Measurements from ENCODE around the gene TPCN1. TPM values are rescaled to one million over a fixed set of nuclear protein-coding genes. Genes with fewer than 3 reads are reported as not detected.

TPCN1 gene
- total and polyA plus RNA-seq, 2 experiments from 2014 or later: 14.4 to 16.2 TPM

- Mint-ChIP-seq H3K4me1 (peaks cover 12% of the 10 kb centered on the region), H3K9me3 (no peaks in the 10 kb centered on the region), H3K27ac (peak overlapping the region; percentile 88), H3K36me3 (ENCODE audit: low read depth) (peaks cover 49% of the 10 kb centered on the region), H3K27me3 (ENCODE audit: insufficient read depth, low read depth, poor library complexity) (peaks cover 10% of the 10 kb centered on the region), H3K4me3 (peak overlapping the region; percentile 95)
- Histone ChIP-seq H3K27ac (ENCODE audit: low read depth) (no peak overlapping the region), H3K36me3 (ENCODE audit: insufficient read depth) (peaks cover 3% of the 10 kb centered on the region; the same call in 1 of the 2 replicates), H3K4me2 (peak overlapping the region; percentile 94), H3K4me1 (ENCODE audit: insufficient read depth) (peaks cover 4% of the 10 kb centered on the region; the same call in 1 of the 2 replicates), H3F3A (replicated peaks; ENCODE audit: low read depth) (peaks cover 3% of the 10 kb centered on the region; the same call in 1 of the 2 replicates), H3K4me3 (peak overlapping the region; percentile 97), H3K9me2 (ENCODE audit: insufficient read depth) (no peaks in the 10 kb centered on the region), H3K27me3 (ENCODE audit: insufficient read depth) (no peaks in the 10 kb centered on the region), H3K79me2 (replicated peaks; ENCODE audit: insufficient read depth) (peaks cover 52% of the 10 kb centered on the region), H4K20me1 (replicated peaks; ENCODE audit: insufficient read depth) (peaks cover 34% of the 10 kb centered on the region), H2AFZ (peak overlapping the region; percentile 95; the same call in 1 of the 2 replicates)
- ATAC-seq: no peak; the same call in 1 of the 3 replicates
- no peak for TF ChIP-seq ZNF331 (CRISPR knock-in tag; IDR thresholded peaks at IDR 0.05; ENCODE audit: low read depth)
- DNase-seq (ENCODE audit: low spot score): peak; percentile 19
Measured at GRCh38 chr12:113184098-113184899, 37.0 kb upstream of the TPCN1 start.

DNA sequence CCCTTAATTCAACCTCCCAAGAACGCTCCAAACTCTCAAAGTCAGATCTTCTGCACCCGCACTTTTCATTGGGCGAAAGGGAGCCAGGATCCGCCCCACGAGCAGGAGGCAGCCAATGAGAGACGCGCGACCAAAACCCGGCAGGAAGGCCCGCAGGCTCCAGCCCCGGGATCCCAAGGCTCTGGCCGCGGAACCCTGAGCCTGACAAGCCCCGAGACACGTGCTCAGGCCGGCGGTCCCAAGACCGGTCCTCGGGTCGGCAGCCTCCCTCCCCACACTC, 36.4 kb upstream of the TPCN1 start:
- Histone ChIP-seq H4K20me1 (replicated peaks; ENCODE audit: insufficient read depth) (peaks cover 37% of the 10 kb centered on the region), H3K27me3 (ENCODE audit: insufficient read depth) (no peaks in the 10 kb centered on the region), H3K27ac (ENCODE audit: low read depth) (peak overlapping the region; percentile 87), H3K79me2 (replicated peaks; ENCODE audit: insufficient read depth) (peaks cover 52% of the 10 kb centered on the region), H3K4me3 (peak overlapping the region; percentile 97), H3K9me2 (ENCODE audit: insufficient read depth) (no peaks in the 10 kb centered on the region), H3K4me2 (peak overlapping the region; percentile 94), H2AFZ (peak overlapping the region; percentile 95), H3F3A (replicated peaks; ENCODE audit: low read depth) (peaks cover 3% of the 10 kb centered on the region; the same call in 1 of the 2 replicates), H3K4me1 (ENCODE audit: insufficient read depth) (peaks cover 4% of the 10 kb centered on the region; the same call in 1 of the 2 replicates), H3K36me3 (ENCODE audit: insufficient read depth) (no peaks in the 10 kb centered on the region; the same call in 1 of the 2 replicates)
- DNase-seq (ENCODE audit: low spot score) (peak; percentile 94), ATAC-seq (peak; percentile 86)
- Mint-ChIP-seq H3K4me1 (peaks cover 12% of the 10 kb centered on the region), H3K27me3 (ENCODE audit: insufficient read depth, low read depth, poor library complexity) (peaks cover 10% of the 10 kb centered on the region), H3K36me3 (ENCODE audit: low read depth) (peaks cover 46% of the 10 kb centered on the region), H3K4me3 (peak overlapping the region; percentile 95), H3K9me3 (no peaks in the 10 kb centered on the region), H3K27ac (peak overlapping the region; percentile 88)
- TF ChIP-seq NANOG (IDR thresholded peaks at IDR 0.05; ENCODE audit: borderline replicate concordance): no peak
- no peak for TF ChIP-seq ZNF331 (CRISPR knock-in tag; IDR thresholded peaks at IDR 0.05; ENCODE audit: low read depth)
- TF ChIP-seq ZNF114 (CRISPR knock-in tag; IDR thresholded peaks at IDR 0.05): no peak
- TF ChIP-seq, protein P1, sequence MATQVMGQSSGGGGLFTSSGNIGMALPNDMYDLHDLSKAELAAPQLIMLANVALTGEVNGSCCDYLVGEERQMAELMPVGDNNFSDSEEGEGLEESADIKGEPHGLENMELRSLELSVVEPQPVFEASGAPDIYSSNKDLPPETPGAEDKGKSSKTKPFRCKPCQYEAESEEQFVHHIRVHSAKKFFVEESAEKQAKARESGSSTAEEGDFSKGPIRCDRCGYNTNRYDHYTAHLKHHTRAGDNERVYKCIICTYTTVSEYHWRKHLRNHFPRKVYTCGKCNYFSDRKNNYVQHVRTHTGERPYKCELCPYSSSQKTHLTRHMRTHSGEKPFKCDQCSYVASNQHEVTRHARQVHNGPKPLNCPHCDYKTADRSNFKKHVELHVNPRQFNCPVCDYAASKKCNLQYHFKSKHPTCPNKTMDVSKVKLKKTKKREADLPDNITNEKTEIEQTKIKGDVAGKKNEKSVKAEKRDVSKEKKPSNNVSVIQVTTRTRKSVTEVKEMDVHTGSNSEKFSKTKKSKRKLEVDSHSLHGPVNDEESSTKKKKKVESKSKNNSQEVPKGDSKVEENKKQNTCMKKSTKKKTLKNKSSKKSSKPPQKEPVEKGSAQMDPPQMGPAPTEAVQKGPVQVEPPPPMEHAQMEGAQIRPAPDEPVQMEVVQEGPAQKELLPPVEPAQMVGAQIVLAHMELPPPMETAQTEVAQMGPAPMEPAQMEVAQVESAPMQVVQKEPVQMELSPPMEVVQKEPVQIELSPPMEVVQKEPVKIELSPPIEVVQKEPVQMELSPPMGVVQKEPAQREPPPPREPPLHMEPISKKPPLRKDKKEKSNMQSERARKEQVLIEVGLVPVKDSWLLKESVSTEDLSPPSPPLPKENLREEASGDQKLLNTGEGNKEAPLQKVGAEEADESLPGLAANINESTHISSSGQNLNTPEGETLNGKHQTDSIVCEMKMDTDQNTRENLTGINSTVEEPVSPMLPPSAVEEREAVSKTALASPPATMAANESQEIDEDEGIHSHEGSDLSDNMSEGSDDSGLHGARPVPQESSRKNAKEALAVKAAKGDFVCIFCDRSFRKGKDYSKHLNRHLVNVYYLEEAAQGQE (IDR thresholded peaks at IDR 0.05; ENCODE audit: unreplicated experiment): no peak
- no peak for TF ChIP-seq CTCF (conservative IDR thresholded peaks at IDR 0.05; ENCODE audit: low read depth in 2 of 2)
- TF ChIP-seq JUNB (IDR thresholded peaks at IDR 0.05; ENCODE audit: unreplicated experiment): no peak
- no peak for TF ChIP-seq EZH2phosphoT487 (IDR thresholded peaks at IDR 0.05; ENCODE audit: unreplicated experiment)
- TF ChIP-seq EZH2 (IDR thresholded peaks at IDR 0.05; ENCODE audit: low read depth, unreplicated experiment): no peak
- no peak for TF ChIP-seq ETS1 (IDR thresholded peaks at IDR 0.05)
- TF ChIP-seq STAT1 (IDR thresholded peaks at IDR 0.05; ENCODE audit: unreplicated experiment): no peak
- TF ChIP-seq CREB1 (CRISPR knock-in tag; IDR thresholded peaks at IDR 0.05; ENCODE audit: low read depth): no peak
